C4-2B (cell line): ENCODE results near the gene AUTS2.

Experiments
- ZFX ChIP-seq: fragments of 450-650 bp; IDR thresholded peaks from 2 replicates; pipeline ENCODE4 v1.6.1; 2017
- TF ChIP-seq, protein P1 (sequence below): fragments of 450-650 bp; conservative IDR thresholded peaks from 2 replicates; pipeline ENCODE4 v1.5.1; 2017; ENCODE audit warnings: mild to moderate bottlenecking

DNA sequence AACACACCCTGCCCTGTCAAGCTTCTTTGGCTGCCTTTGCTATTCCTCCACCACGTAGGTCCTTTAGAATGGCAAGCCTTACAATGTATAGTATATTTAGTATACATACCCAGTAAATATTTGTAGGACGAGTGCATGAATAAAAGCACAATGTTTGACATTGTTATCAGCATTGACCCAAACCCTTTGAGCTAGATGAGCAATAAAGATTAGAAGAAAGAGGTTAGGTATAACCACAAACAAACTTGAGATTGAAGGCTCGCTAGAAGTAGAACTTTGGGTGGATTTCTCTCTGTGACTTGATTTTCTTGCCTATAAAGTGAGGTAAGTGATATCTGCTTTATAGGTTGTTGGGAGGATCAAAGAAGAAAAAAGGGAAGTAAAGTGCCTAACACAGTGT lies 972.7 kb downstream of the AUTS2 start:
- TF ChIP-seq, protein P1, sequence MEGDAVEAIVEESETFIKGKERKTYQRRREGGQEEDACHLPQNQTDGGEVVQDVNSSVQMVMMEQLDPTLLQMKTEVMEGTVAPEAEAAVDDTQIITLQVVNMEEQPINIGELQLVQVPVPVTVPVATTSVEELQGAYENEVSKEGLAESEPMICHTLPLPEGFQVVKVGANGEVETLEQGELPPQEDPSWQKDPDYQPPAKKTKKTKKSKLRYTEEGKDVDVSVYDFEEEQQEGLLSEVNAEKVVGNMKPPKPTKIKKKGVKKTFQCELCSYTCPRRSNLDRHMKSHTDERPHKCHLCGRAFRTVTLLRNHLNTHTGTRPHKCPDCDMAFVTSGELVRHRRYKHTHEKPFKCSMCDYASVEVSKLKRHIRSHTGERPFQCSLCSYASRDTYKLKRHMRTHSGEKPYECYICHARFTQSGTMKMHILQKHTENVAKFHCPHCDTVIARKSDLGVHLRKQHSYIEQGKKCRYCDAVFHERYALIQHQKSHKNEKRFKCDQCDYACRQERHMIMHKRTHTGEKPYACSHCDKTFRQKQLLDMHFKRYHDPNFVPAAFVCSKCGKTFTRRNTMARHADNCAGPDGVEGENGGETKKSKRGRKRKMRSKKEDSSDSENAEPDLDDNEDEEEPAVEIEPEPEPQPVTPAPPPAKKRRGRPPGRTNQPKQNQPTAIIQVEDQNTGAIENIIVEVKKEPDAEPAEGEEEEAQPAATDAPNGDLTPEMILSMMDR: no peak
- no peak for TF ChIP-seq ZFX
